OCI-LY3 (cell line): Measurements from ENCODE around the gene SLAIN1.

ENCODE experiments used
- H2AFZ ChIP-seq: fragments of 200-600, 300-600 bp; shearing (Covaris generic); 2 replicates; pipeline ENCODE4 v1.6.0; 2014; ENCODE audit warnings: antibody characterized with exemption, low read depth, low read length
- H3K27ac ChIP-seq: fragments of 200-600, 300-600 bp; sonication (generic); 2 replicates; pipeline ENCODE4 v1.5.1; 2014; ENCODE audit warnings: mild to moderate bottlenecking, low read length, moderate library complexity, mixed read lengths
- H3K27me3 ChIP-seq: fragments of 200-600, 300-600 bp; sonication (generic); 2 replicates; pipeline ENCODE4 v1.6.1; 2014; ENCODE audit warnings: low read depth, low read length, mixed read lengths
- H3K36me3 ChIP-seq: fragments of 200-600, 300-600 bp; sonication (generic); replicated peaks from 2 replicates; pipeline ENCODE3; 2014; ENCODE audit warnings: low read depth, low read length, mixed read lengths
- H3K4me1 ChIP-seq: fragments of 300-600, 200-600 bp; sonication (generic); 2 replicates; pipeline ENCODE4 v1.6.1; 2014; ENCODE audit warnings: low read length, mixed read lengths
- H3K4me2 ChIP-seq: fragments of 200-600, 300-600 bp; sonication (generic); 2 replicates; pipeline ENCODE4 v1.6.1; 2014; ENCODE audit warnings: low read length, mixed read lengths
- H3K4me3 ChIP-seq: fragments of 300-600, 200-600 bp; sonication (generic); 2 replicates; pipeline ENCODE4 v1.5.1; 2014; ENCODE audit warnings: antibody characterized with exemption, mild to moderate bottlenecking, low read length, moderate library complexity
- H3K79me2 ChIP-seq: fragments of 300-600, 200-600 bp; shearing (Covaris generic); 2 replicates; pipeline ENCODE4 v1.6.1; 2014; ENCODE audit warnings: mild to moderate bottlenecking, low read length, mixed read lengths
- H3K9ac ChIP-seq: fragments of 300-600, 200-600 bp; shearing (Covaris generic); 2 replicates; pipeline ENCODE4 v1.6.0; 2014; ENCODE audit warnings: mild to moderate bottlenecking, low read length, moderate library complexity
- H3K9me3 ChIP-seq: fragments of 200-600, 300-600 bp; shearing (Covaris generic); 2 replicates; pipeline ENCODE4 v1.6.1; 2014; ENCODE audit warnings: low read length, mixed read lengths; ENCODE audit not compliant: insufficient read depth
- H4K20me1 ChIP-seq: fragments of 200-600, 300-600 bp; sonication (generic); 2 replicates; pipeline ENCODE4 v1.6.1; 2016; ENCODE audit warnings: low read length, mixed read lengths; ENCODE audit not compliant: insufficient read depth
- CTCF ChIP-seq: fragments of 200-600, 300-600 bp; sonication (generic); IDR thresholded peaks from 2 replicates; pipeline ENCODE4 v1.5.1; 2014; ENCODE audit warnings: antibody characterized with exemption, low read length, low read depth
- EZH2phosphoT487 ChIP-seq: fragments of 200-600 bp; shearing (Covaris generic); IDR thresholded peaks from 2 replicates; pipeline ENCODE4 v1.6.1; 2018; ENCODE audit warnings: antibody characterized with exemption, mixed run types, low read depth

Gene SLAIN1

DNA sequence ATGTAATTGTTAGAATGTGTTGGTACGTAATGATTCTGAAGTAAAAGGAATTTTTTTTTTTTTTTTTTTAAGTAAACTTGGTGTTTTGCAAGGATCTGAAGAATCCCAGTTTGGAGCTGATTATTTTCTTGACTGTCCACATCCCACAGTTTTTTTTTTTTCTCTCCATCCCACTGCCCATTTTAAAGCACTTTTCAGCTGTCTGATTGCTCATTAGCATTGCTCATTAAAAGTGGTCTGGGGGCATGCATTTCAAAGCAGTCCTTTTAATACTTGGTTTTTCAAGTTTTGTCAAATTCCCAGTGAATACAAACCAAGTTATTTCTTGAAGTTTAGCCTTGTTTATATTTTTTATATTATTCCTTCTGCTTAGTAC, 44.1 kb downstream of the SLAIN1 start:
- Histone ChIP-seq H3K9me3 (no peaks in the 10 kb centered on the region), H4K20me1 (peaks cover 11% of the 10 kb centered on the region; the same call in 1 of the 2 replicates), H3K9ac (no peak overlapping the region), H2AFZ (no peak overlapping the region), H3K27ac (no peak overlapping the region), H3K4me1 (peaks cover 19% of the 10 kb centered on the region), H3K4me3 (no peak overlapping the region), H3K4me2 (no peak overlapping the region), H3K79me2 (no peaks in the 10 kb centered on the region), H3K36me3 (peaks cover 17% of the 10 kb centered on the region), H3K27me3 (no peaks in the 10 kb centered on the region)
- no peak for TF ChIP-seq EZH2phosphoT487
- no peak for TF ChIP-seq CTCF

DNA sequence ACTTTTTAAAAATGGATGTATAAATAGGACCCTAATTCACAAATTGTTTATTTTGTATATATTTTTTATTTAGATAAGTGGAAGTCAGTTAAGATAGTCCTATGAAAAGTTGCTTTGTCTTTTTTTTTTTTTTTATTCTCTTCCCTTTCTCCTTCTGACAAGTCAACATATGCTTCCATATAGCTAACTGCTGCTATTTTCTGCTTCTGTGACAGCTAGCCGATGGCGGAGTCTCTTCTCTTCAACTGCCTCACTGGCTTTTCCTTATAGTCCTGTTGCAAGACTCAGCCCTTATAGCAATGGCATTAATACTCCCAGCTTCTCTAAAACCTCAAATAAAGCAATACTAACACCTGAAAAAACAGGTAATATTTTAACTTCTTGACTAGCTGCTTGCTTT, 45.3 kb downstream of the SLAIN1 start:
- no peak overlapping the region for H3K27ac ChIP-seq
- no peak overlapping the region for H3K4me2 ChIP-seq
- TF ChIP-seq EZH2phosphoT487 (no peak), CTCF (no peak)
- no peak overlapping the region for H2AFZ ChIP-seq
- no peak overlapping the region for H3K9ac ChIP-seq
- H3K27me3 ChIP-seq, result no peaks in the 10 kb centered on the region
- H3K36me3 ChIP-seq, result peaks cover 21% of the 10 kb centered on the region
- peaks cover 19% of the 10 kb centered on the region for H3K4me1 ChIP-seq
- peaks cover 11% of the 10 kb centered on the region; the same call in 1 of the 2 replicates for H4K20me1 ChIP-seq
- H3K79me2 ChIP-seq, result no peaks in the 10 kb centered on the region
- no peak overlapping the region for H3K4me3 ChIP-seq
- no peaks in the 10 kb centered on the region for H3K9me3 ChIP-seq

GRCh38 chr13:77745784-77746183, 48.3 kb downstream of the SLAIN1 start:
- H3K9me3 ChIP-seq, result no peaks in the 10 kb centered on the region
- TF ChIP-seq EZH2phosphoT487 (no peak), CTCF (no peak)
- H3K79me2 ChIP-seq, result no peaks in the 10 kb centered on the region
- no peak overlapping the region for H2AFZ ChIP-seq
- H3K9ac ChIP-seq, result no peak overlapping the region
- peak overlapping the region; percentile 22; the same call in 1 of the 2 replicates for H3K4me2 ChIP-seq
- no peak overlapping the region for H3K4me3 ChIP-seq
- H3K27ac ChIP-seq, result no peak overlapping the region
- H3K27me3 ChIP-seq, result no peaks in the 10 kb centered on the region
- H4K20me1 ChIP-seq, result peaks cover 10% of the 10 kb centered on the region; the same call in 1 of the 2 replicates
- H3K36me3 ChIP-seq, result peaks cover 21% of the 10 kb centered on the region
- H3K4me1 ChIP-seq, result peaks cover 19% of the 10 kb centered on the region

GRCh38 chr13:77749344-77749880, 51.9 kb downstream of the SLAIN1 start:
- TF ChIP-seq EZH2phosphoT487, result no peak
- no peak for TF ChIP-seq CTCF

More at GRCh38 chr13:77749344-77749880, 51.9 kb downstream of the SLAIN1 start:
- Histone ChIP-seq H4K20me1 (peaks cover 8% of the 10 kb centered on the region; the same call in 1 of the 2 replicates), H3K36me3 (peaks cover 23% of the 10 kb centered on the region), H3K27me3 (no peaks in the 10 kb centered on the region), H3K27ac (no peak overlapping the region), H2AFZ (no peak overlapping the region), H3K4me2 (no peak overlapping the region), H3K4me1 (peaks cover 18% of the 10 kb centered on the region), H3K9me3 (no peaks in the 10 kb centered on the region), H3K9ac (no peak overlapping the region), H3K4me3 (no peak overlapping the region), H3K79me2 (no peaks in the 10 kb centered on the region)
